Stimulated activated CD4-positive, alpha-beta T cell treated with anti-CD3 and anti-CD28 coated beads, Interleukin-15, amount 100 ng/mL, for 24 hours (primary cell): Measurements from ENCODE around the gene TSPOAP1.
A peak's percentile ranks its signal among the peaks of the same experiment; 100 is the strongest.

Experiments used
- DNase-seq: peaks from one replicate; pipeline ENCODE4 v3.0.0-alpha.2; 2020

Gene TSPOAP1

GRCh38 chr17:58329035-58329809, 627 bp upstream of the TSPOAP1 start:
- peak; percentile 93 for DNase-seq

DNA sequence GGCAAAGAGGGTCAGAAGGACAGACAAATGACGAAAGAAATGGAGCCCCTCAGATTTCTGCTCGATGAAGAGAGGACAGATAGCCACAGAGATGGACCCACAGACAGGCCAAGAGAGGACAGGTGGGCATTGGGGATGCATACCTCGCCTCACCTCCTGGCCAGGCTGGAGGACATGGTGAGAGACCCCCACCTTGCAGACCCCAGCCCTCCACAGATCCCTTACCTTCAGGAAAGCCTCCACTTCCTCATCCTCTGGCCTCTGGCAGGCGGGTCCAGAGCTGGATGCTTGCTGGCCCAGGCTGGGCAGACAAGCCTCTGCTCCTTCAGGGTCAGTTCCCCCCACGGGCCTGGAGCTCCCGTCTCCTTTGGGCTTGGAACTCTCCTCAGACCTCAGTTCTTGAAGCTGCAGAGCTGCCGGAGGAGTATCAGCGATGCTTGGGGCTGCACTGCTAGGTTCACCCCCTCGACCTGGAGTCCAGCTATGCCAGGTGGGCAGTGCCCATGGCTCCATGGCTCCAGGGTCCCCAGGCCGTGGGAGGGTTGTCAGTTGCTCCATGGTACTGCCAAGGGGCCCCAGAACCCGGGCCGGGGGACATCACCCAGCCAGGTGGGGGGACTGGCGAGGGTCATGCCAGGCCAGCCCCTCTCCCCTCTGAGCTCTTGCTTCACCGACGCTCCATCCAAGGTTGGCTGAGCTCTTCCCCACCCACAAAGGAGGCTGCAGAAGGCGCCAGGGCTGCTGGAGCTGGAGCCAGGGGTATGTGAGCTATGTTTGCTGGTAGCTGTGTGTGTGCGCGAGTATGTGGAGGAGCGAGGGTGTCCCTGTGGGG, 1.0 kb downstream of the TSPOAP1 start:
- DNase-seq = peak; percentile 82

DNA sequence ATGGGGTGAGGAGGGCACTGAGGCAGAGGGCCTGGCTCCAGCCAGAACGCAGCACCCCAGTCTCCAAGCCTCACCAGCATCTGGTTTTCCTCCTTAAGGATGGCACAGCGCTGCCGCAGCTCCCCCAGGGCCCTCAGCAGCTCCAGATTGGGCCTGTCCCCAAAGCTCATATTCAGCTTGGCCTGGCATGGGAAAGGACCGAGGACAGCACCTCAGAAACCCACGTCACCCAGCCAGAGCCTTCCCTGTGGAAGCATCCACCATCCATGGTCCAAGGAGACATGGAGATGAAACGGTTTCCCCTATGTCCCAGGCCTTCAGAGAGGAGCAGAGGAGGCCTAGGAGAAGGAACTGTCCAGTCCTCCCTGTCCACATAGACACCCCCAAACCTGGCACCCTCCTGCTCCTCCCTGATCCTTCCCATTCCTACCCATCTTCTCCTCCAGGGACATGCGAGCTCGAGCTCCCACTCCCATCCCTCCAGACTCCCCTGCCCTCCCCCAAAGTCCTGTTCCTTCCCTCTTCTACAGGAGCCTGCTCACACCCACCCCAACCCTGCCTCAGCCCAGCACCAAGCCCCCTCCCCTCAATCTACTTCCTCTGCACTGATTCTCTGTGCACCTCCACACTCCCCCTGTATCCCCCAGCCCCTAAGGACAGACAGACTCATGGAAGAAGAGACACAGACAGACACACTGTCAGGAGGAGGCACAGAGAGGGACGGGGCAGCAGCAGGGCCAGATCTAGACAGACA, 1.8 kb downstream of the TSPOAP1 start:
- DNase-seq = peak; percentile 60

GRCh38 chr17:58325976-58326468, 2.6 kb downstream of the TSPOAP1 start:
- DNase-seq = peak; percentile 47

- DNase-seq = peak; percentile 30
These were observed 3.3 kb downstream of the TSPOAP1 start for GRCh38 chr17:58325289-58325726.

DNA sequence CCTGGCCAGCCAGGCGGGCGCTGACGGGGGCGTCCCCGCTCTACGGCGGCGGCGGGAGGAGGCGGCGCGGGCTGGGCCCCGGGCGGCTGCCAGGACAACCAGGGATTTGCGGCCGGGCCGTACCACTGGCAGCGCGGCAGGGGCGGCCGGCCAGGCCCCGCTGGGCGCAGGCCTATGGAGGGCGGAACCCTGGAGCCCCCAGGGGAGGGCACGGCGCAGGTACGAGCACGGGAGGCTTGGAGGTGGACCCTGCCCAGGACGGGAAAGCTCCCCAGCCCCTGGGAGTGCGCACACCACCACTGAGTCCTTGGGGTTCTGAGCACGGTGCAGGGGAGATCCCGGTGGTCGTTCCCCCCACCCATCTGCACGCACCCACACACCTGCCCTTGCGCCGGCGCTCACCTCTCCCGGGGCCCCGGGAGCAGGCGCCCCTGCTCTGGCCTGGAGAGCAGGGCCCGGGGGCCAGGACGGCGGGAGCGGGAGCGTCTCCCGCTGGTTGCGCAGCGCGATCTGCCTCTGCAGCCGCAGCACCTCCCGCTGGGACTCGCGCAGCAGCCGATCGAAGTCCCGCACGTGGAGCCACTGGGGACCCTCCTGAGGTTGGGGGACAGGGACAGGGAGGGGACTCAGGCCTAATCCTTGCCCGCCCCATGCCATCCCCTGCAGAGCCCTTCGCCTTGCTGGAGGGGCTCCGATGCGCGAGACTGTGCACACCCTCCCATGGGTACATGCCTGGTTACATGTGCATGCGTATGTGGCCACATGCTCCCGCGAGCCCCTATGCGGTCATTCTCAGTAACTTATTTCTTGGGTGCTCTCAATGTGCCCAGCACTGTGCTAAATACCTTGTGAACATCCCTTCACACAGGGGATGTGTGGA, 3.9 kb downstream of the TSPOAP1 start:
- no peak for DNase-seq

GRCh38 chr17:58324056-58324408, 4.6 kb downstream of the TSPOAP1 start:
- DNase-seq = no peak

DNA sequence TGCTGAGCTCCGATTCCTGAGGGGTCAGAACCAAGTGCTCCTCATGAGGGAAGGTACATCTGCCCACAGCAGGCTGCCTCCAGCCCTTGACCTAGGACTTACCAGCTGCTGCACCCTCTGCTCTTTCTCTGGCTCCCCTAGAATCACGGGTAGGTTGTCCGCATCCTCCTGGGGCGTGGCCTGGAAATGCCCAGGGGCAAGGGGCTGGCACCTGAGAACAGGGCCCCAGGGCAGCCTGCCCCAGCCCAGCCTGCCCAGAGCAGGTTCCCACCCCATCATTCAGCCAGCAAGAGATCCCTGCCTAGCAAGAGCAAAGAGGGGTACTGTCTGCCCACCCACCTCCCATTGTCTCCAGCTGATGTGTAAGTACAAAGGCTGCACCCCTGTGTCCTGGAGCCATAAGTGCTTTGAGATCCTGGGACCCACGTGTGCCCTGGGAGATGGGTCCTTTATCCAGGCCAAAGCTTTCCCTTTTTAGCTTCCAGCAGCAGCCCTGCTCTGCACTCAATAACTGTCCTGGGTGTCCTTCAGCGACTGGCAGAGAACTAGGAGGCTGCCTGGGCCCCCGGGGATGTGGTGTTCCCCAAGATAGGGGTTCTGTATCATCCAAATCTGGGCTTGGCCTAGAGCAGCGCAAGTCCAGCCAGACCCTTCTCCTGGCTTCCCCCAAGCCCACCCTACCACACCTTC, 5.1 kb downstream of the TSPOAP1 start:
- DNase-seq = no peak

- no peak for DNase-seq
These were observed 5.9 kb downstream of the TSPOAP1 start for GRCh38 chr17:58322581-58323185.

DNA sequence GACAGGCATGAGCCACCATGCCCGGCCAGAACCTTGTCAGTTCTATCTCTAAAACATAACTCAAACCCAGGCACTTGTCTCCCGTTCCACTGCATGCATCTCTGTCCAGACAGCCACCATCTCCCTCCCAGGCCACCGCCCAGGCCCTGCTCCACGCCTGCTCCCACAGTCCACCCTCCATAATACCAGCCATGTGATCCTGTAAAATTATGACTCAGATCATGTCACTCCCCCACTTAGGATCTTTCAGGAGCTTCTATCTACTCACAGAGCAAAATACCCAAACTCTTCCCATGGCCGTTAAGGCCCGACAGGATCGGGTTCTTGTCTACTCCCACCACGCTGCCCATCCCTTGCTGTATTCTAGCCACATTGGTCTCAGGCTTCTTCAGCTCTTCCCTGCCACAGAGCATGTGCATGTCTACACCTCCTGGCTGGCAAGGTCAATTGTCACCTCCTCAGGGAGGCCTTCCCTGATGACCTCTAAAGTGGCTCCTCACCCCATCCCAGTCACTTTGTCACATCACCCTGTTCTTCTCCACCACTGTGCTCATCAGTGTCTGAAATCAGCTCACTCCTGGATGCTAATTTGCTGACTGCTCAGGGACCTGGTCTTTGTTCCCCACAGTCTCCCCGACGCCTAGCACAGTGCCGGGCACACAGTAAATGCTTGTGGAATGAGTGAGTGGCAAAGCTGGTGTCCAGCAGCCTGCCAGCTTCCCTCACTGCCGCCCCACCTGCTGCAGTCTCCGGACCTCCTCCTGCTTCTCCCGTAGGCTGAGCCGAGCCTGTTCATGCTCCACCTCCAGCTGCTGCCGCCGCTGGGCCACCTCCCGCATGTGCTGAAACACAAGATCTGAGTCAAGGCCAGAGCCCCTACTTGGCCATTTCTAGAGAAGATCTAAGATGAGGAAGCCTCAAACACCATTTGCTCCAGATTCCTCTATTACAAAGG, 6.7 kb downstream of the TSPOAP1 start:
- DNase-seq = no peak

DNA sequence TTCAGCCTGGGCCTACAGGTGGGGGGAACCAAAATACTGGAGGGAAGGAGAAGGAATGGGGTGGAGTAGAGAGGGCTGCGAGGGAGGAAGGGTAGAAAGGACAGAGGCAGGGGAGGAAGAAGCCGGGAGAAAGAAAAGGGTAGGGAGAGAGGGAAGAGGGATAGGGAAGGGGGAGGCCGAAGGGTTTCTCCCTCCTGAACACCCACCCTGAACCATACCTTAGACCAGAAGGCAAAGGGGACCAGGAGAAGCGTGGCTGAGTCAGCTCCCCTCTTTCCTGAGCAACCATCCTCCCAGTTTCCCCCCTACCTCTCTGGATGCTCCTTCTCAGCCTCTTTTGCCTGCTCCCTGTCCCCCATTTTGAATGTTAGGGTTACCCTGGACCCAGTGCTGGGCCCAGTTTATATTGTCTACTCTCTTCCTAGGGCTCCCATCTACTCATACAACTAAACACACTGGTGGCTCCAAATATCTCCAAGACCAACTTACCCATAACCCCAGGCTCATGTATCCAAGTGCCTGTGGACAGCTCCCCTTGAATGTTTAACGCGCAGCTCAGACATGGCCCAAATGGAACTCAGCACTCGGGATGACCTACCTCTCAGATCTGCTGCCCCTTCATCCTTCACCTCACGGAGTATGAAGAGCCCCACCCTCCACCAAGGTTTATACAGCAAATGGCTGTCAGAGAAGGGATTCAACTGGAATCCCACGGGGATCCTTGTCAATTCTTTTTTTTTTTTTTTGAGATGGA, 7.8 kb downstream of the TSPOAP1 start:
- no peak for DNase-seq

DNA sequence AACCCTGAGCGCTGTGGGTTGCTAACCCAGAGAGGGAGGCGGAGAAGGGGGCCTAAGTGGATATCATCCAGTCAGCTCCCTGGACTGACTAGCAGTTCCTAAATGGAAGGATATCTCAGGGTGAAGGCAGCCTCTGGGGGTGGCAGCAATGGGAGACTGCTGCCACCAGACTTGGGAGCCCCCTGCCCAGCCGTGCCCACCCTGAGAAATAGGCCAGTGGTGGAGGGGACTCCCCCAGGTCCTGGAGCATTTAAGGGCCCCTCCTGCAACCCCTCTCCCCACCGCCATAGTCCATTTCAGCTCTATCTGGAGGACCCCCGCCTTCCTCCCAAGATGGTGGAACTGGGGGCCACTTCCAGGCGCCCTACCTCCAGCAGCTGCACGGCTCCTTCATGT, 8.4 kb downstream of the TSPOAP1 start:
- no peak for DNase-seq

GRCh38 chr17:58319173-58320162, 9.1 kb downstream of the TSPOAP1 start:
- no peak for DNase-seq

DNA sequence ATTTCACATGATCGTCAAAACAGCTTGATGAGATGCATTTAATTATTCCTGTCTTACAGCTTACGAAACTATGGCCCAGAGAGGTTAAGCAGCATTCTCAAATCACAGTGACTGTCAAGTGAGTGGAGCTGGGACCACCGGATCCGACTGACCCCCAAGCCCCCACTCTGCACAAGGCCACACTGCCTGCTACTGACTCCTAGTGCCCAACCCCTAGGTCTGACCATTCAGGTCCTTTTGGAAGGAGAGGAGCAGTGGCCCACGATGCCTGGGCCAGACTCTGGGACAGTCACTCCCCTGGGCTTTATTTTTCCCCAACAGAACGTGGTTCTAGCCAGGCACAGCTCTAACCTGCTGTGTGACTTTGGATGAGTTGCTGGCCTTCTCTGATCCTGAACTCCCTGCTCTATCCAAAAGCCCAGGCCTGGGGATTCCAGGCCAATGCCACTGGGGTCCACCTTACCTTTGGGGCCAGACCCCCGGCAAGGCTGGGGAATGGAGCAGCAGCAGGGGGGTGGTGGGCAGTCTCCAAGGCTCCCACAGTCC, 9.9 kb downstream of the TSPOAP1 start:
- no peak for DNase-seq

DNA sequence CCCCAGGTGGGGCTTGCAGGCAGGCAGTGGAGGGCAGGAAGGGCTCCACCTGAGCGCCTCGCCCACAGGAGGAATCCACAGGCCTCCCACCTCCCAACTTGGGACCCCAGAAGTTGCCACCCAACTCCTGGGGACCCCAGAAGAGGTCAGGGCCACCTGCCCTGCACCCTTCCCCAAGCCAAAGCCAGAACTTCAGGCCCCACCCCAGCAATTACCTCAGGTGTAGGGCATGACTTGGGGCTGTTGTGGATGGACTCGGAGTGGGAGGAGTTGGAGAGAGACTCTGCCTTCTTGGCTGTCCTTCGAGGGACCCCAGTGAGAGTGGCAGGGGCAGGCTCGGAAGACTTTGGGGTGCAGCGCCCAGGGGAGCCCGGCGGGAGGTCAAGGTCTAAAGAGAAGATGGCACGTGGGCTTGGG, 10.5 kb downstream of the TSPOAP1 start:
- no peak for DNase-seq

- DNase-seq = peak; percentile 80
These were observed 11.1 kb downstream of the TSPOAP1 start for GRCh38 chr17:58317421-58318064.
